Measurements from ENCODE around the gene DUSP2.

DUSP2 gene

GRCh38 chr2:96102596-96103186, 42.5 kb downstream of the DUSP2 start:
- no peak for DNase-seq (ENCODE audit: low read depth in 2 of 2)

GRCh38 chr2:96100893-96101304, 44.3 kb downstream of the DUSP2 start:
- no peak for DNase-seq (ENCODE audit: low read depth in 2 of 2)

GRCh38 chr2:96099861-96100798, 45.1 kb downstream of the DUSP2 start:
- no peak for DNase-seq (ENCODE audit: low read depth in 2 of 2)

GRCh38 chr2:96098900-96099590, 46.2 kb downstream of the DUSP2 start:
- no peak for DNase-seq (ENCODE audit: low read depth in 2 of 2)

GRCh38 chr2:96097951-96098823, 47.1 kb downstream of the DUSP2 start:
- DNase-seq (ENCODE audit: low read depth in 2 of 2): no peak

DNA sequence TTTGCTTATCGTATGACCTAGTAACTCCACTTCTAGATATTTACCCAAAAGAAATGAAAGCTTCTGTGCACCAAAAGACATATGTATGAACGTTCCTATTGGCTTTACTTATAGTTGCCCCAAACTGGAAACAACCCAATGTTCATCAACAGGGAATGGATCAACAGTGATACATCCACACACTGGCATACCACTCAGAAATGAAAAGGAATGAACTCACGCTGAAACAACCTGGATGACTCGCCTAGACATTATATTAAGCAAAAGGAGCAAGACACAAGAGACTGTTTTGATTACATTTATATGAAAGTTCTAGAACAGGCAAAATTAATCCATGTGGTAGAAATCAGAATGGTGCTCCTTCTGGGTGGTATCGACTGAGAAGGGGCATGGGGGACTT, 47.8 kb downstream of the DUSP2 start:
- no peak for DNase-seq (ENCODE audit: low read depth in 2 of 2)

- DNase-seq (ENCODE audit: low read depth in 2 of 2): no peak
These were observed 50.1 kb downstream of the DUSP2 start for GRCh38 chr2:96095116-96095636.

DNA sequence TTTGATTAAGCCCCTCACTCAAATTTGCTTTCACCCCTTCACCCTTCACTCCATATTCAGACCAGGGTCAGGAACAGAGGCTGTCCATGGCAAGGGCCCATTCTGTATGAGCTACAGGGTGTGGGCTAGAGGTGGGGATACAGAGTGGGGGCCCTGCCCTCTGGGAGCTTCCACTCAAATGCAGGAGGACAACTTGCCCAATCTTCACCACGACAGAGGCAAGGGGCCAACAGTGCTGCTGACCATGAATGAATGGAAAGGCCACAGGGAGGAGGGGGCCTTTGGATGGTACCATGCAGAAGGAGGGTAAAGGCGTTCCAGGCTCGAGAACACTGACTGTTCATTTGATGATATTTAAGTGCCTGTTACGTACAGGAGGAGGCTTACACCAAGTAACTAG, 51.7 kb downstream of the DUSP2 start:
- DNase-seq (ENCODE audit: low read depth in 2 of 2): no peak

Data from stimulated activated CD8-positive, alpha-beta memory T cell treated with anti-CD3 and anti-CD28 coated beads, Interleukin-7, amount 100 ng/mL, for 4 hours (primary cell).